GM23248 (cell line): Measurements from ENCODE around the gene HOXC5.

Source experiments
- EZH2 ChIP-seq: fragments of 200-600 bp; sonication (generic); IDR thresholded peaks from 2 replicates; pipeline ENCODE4 v1.6.1; 2018; ENCODE audit warnings: antibody characterized with exemption, mild to moderate bottlenecking; ENCODE audit not compliant: insufficient read depth, poor library complexity, severe bottlenecking
- EZH2phosphoT487 ChIP-seq: fragments of 200-600 bp; sonication (generic); IDR thresholded peaks from 2 replicates; pipeline ENCODE4 v1.6.1; 2018; ENCODE audit warnings: antibody characterized with exemption, moderate library complexity, mild to moderate bottlenecking, low read depth; ENCODE audit not compliant: insufficient read depth

DNA sequence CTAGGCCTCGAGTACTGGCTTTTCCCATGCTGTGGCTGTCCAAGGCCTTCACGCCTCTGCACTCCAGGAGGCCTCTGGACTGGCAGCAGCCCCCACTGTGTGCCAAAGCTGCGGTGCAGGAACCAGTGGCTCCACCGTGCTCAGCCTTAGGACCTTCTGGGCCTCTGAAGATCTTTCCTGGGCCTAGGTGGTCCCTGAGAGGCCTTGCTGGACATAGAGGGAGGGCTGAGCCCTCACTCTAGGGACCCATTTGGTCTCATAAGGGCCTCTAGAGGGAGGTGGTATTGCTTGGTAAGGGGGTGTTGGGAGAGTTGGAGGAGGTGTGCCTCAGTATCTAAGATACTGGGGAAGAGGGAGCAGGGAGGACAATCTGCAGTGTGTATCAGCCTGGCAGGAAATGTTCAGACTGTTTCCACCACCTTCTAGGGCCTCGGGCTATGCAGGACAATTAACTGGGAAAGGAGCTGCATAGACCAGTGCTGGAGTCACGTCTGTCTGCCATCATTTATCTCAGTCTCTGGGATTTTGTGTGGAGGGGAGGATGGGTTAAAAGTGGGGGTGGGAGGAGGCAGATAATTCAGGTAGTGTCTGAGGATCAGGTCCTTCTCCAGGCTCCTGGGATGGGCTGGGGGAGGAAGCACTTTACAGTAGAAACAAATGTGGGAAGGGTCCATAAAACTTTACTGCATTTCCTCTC is 2.9 kb downstream of the HOXC5 start:
- TF ChIP-seq EZH2: no peak
- TF ChIP-seq EZH2phosphoT487: no peak
